Right lobe of liver (tissue), 6 donors: ENCODE data around the gene RALGAPA2. TPM values are rescaled to one million over a fixed set of nuclear protein-coding genes. Genes with fewer than 3 reads are reported as not detected.

Experiments
- ATAC-seq, 4 donors: fragments of 200-7000 bp; cut with Tn5 transposase; one replicate each; pipeline ENCODE4 v1.9.1; 2020; ENCODE audit warnings: mild to moderate bottlenecking in 4 of 4, moderate library complexity in 4 of 4
- DNase-seq, 3 donors: peaks; one replicate each; pipeline ENCODE4 v3.0.0-alpha.2; 2020
- H3K27ac ChIP-seq, 3 donors: fragments of 200-600 bp; one replicate each; pipeline ENCODE4 v1.8.0; 2022
- H3K27me3 ChIP-seq, 2 donors: fragments of 200-600 bp; one replicate each; pipeline ENCODE4 v1.8.0; 2022
- H3K36me3 ChIP-seq, 4 donors: fragments of 200-600 bp; sonication (generic) in 1 of 4; one replicate each; pipeline versions ENCODE4 v1.5.1 to v1.8.0; 2017 to 2022; ENCODE audit warnings: control low read depth in 1 of 4
- H3K4me1 ChIP-seq, 4 donors: fragments of 200-600 bp; sonication (generic) in 1 of 4; one replicate each; pipeline versions ENCODE4 v1.5.1 to v1.8.0; 2017 to 2022; ENCODE audit warnings: control low read depth in 1 of 4
- H3K4me3 ChIP-seq, 3 donors: fragments of 200-600 bp; one replicate each; pipeline ENCODE4 v1.8.0; 2022
- H3K9me3 ChIP-seq, 4 donors: fragments of 200-600 bp; sonication (generic) in 1 of 4; one replicate each; pipeline versions ENCODE4 v1.5.1 to v1.8.0; 2017 to 2022; ENCODE audit warnings: control low read depth in 1 of 4
- POLR2A ChIP-seq: fragments of 450-650 bp; IDR thresholded peaks from one replicate; pipeline ENCODE4 v1.6.1; 2017; ENCODE audit warnings: antibody characterized with exemption, mild to moderate bottlenecking
- WGBS: methylation state at CpG from one replicate; pipeline ENCODE4 v1.1.6; 2018; ENCODE audit warnings: low coverage, low lambda C conversion rate; ENCODE audit not compliant: insufficient coverage; ENCODE audit errors: missing lambda C conversion rate; 5-methylcytosine and 5-hydroxymethylcytosine counted together
- intact Hi-C, 2 donors: fragments of 100-400 bp; cut with DNase I; formaldehyde crosslinking; loops; one replicate each; pipeline versions ENCODE4 v1.11.2 to v1.14.1; 2022
- total RNA-seq, 6 experiments: library from RNA; depleted of rRNA in 2 of 6; stranded (reverse); fragments of >200 nt in 2 of 6; fragmentation: NEBNext Ultra II Directional in 3 of 6; extraction: Animal tissue kit (Norgen Biotek cat#: 25700) in 3 of 6; gene quantifications; one replicate each; pipeline versions ENCODE4 v1.1.0 to v1.2.4, GENCODE V29; 2016 to 2023
- TF ChIP-seq, protein P1 (sequence below), 4 donors: fragments of 200-600 bp in 3 of 4; fragments of 450-650 bp in 1 of 4; IDR thresholded peaks; one replicate each; pipeline versions ENCODE4 v1.5.1 to v1.8.0; 2016 to 2022; ENCODE audit warnings: antibody characterized with exemption in 4 of 4, mild to moderate bottlenecking in 2 of 4
- donor health status: DM: no; HTN: yes; CAD: no.
- donor health status: DM: no; HTN: no; CAD: no.
- donor health status: DM: no; HTN: no; CAD: no.
- donor health status: DM: no; HTN: yes; CAD: no.
- donor health status: DM: no; HTN: yes; CAD: no.

Gene RALGAPA2
- total RNA-seq, 6 experiments from 2014 or later: 38.3 to 76.7 (median 62.7) TPM

DNA sequence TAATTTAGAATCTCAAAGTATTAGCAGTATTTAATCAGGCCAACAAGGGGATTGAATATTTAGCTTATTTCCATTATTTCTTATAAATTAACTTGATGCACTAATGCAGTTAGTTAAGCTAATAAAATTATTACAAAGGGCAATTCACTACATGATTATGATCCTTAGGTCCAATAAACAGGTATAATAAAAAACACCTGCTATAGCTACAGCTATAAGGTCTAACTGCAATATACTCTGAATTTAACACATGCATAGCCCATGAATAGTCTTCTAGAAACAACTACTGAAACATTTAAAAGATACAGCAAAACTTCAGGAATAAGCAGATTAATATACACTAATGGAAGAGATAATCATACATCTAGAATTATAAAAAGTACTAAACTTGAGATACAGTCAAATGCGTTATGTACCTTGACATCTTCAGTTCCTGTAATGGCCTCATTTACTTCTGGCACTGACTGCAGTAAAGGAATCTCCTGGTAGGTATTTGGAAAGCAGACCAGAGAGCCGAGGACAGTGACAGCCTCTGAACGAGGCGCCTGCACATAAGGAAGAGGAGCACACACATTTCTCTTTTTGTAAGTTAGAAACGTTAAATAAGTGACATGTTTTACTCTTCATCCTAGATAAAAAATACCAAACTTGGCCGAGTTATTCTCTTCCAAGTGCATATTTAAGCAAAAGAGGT, 176.1 kb downstream of the RALGAPA2 start:
- H3K9me3 ChIP-seq: no peaks in the 10 kb centered on the region
- DNase-seq (no peak), ATAC-seq (no peak)
- TF ChIP-seq, protein P1, sequence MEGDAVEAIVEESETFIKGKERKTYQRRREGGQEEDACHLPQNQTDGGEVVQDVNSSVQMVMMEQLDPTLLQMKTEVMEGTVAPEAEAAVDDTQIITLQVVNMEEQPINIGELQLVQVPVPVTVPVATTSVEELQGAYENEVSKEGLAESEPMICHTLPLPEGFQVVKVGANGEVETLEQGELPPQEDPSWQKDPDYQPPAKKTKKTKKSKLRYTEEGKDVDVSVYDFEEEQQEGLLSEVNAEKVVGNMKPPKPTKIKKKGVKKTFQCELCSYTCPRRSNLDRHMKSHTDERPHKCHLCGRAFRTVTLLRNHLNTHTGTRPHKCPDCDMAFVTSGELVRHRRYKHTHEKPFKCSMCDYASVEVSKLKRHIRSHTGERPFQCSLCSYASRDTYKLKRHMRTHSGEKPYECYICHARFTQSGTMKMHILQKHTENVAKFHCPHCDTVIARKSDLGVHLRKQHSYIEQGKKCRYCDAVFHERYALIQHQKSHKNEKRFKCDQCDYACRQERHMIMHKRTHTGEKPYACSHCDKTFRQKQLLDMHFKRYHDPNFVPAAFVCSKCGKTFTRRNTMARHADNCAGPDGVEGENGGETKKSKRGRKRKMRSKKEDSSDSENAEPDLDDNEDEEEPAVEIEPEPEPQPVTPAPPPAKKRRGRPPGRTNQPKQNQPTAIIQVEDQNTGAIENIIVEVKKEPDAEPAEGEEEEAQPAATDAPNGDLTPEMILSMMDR (IDR thresholded peaks at IDR 0.05): no peak
- no peak for TF ChIP-seq POLR2A
- 76% methylated on average over 5 of the region's 6 CpGs for WGBS
- no peaks in the 10 kb centered on the region for H3K27me3 ChIP-seq
- H3K27ac ChIP-seq: no peak overlapping the region
- H3K36me3 ChIP-seq: peaks cover 0 to 20% (median 6%) of the 10 kb centered on the region in 4 donors
- H3K4me3 ChIP-seq: no peak overlapping the region
- intact Hi-C loops: no loop called here
- H3K4me1 ChIP-seq: no peaks in the 10 kb centered on the region

DNA sequence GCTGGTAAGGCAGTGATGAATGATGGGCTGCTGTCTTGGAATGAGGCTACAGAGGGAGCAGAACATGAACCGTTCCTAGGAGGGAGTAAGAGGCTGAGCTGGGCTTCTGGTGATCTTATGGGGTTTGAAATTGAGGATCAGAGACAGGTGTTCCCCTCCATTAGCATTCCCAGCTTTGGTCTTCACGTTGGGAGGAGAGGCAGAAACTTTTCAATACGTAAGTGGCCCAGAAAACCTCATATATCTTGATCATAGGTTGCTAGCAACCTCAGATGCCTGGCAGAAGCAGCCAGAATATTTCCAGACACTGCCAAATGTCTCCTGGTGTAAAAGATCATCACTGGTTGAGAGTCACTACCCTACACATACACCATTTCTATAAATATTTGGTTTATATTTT, 177.4 kb downstream of the RALGAPA2 start:
- Histone ChIP-seq H3K4me1 (no peaks in the 10 kb centered on the region), H3K36me3 (peaks cover 0 to 31% (median 13%) of the 10 kb centered on the region in 4 donors), H3K27ac (no peak overlapping the region), H3K27me3 (no peaks in the 10 kb centered on the region), H3K4me3 (no peak overlapping the region), H3K9me3 (no peaks in the 10 kb centered on the region)
- WGBS: 83% methylated on average over 2 of the region's 3 CpGs
- TF ChIP-seq, protein P1 (IDR thresholded peaks at IDR 0.05): no peak
- TF ChIP-seq POLR2A: no peak
- intact Hi-C loops: no loop called here
- no peak for DNase-seq
- ATAC-seq: no peak

DNA sequence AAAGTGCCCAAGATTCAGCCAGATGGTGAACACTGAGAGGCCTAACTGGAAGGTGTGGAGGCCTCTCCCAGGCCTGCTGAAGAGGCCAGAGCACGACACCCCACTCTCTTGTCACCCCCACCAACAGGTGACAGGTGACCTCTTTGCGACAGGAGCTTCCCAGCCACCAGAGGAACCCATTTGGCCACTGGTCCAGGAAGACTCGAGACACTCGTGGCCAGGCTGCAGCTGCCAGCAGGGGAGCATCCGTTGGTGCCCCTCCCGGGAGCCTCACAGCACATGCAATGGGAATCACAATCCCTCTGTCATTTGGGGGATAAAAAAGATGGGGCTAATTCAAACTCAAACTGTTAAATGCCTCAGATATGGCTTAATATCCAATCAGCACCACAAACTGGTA, 181.2 kb downstream of the RALGAPA2 start:
- Histone ChIP-seq H3K27me3 (no peaks in the 10 kb centered on the region), H3K36me3 (peaks cover 0 to 34% (median 15%) of the 10 kb centered on the region in 4 donors), H3K4me3 (no peak overlapping the region), H3K27ac (no peak overlapping the region), H3K4me1 (no peaks in the 10 kb centered on the region), H3K9me3 (no peaks in the 10 kb centered on the region)
- intact Hi-C loops: no loop called here
- 86% methylated on average over 2 of the region's 6 CpGs for WGBS
- TF ChIP-seq, protein P1 (IDR thresholded peaks at IDR 0.05): no peak
- TF ChIP-seq POLR2A: no peak
- DNase-seq (no peak), ATAC-seq (no peak)

DNA sequence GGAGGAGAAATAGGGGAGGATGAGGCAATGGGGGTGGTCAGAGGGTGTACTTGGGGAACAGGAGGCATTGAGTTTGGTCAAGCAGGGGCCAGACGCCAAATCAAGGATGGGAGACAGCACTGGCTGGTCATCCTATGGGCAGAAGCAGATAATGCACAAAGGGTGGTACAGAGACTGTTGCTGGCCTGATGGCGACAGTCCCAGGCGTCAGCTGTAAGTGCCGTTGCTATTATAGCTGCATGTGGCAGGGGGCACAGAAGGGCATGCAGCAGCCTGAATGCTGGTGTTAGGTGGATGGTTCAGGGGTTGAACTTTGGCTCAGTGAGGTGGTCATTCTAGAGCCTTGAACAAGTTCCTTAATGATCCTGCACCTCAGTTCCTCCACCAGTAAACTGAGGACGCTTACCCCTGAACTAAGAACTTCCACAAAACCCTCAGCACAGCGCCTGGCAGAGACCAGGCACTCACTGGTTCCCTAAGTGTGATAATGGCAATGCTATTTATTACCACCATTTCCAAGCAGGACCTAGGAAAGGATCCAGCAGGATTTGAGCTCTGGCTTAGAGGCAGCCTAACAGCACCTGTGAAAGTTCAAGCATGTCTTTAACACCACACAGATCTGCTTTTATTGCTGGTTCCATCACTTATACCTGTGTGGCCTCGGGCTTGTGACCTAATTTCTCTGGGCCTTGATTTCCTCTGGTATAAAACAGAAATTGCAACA, 181.9 kb downstream of the RALGAPA2 start:
- H3K9me3 ChIP-seq: no peaks in the 10 kb centered on the region
- H3K4me1 ChIP-seq: peaks cover 0 to 4% (median 1%) of the 10 kb centered on the region in 4 donors
- DNase-seq (no peak), ATAC-seq (no peak)
- 88% methylated on average over 1 of the region's 7 CpGs for WGBS
- H3K27ac ChIP-seq: no peak overlapping the region
- intact Hi-C loops: no loop called here
- H3K36me3 ChIP-seq: peaks cover 0 to 31% (median 13%) of the 10 kb centered on the region in 4 donors
- no peaks in the 10 kb centered on the region for H3K27me3 ChIP-seq
- no peak overlapping the region for H3K4me3 ChIP-seq
- TF ChIP-seq, protein P1 (IDR thresholded peaks at IDR 0.05): no peak
- no peak for TF ChIP-seq POLR2A
